Body of pancreas (tissue), 4 donors: ENCODE measurements around the gene DYNC1LI1. TPM values are rescaled to one million over a fixed set of nuclear protein-coding genes. Genes with fewer than 3 reads are reported as not detected.

ENCODE experiments used
- ATAC-seq: fragments of 150-250 bp; one replicate; pipeline ENCODE4 v1.9.1; 2016
- DNase-seq, 4 donors: peaks; one replicate each; pipeline ENCODE4 v3.0.0-alpha.2; 2019
- H3K27ac ChIP-seq, 4 donors: fragments of 200-600 bp; sonication (generic); 1 replicate in 3 of 4; 2 replicates in 1 of 4; pipeline versions ENCODE4 v1.5.1 to v1.6.1; 2016 to 2019; ENCODE audit warnings: mild to moderate bottlenecking in 1 of 4, mixed read lengths in 1 of 4, moderate library complexity in 1 of 4
- H3K27me3 ChIP-seq, 2 donors: fragments of 200-600 bp; sonication (generic); one replicate each; pipeline ENCODE4 v1.6.0; 2016; ENCODE audit warnings: mild to moderate bottlenecking in 1 of 2
- H3K36me3 ChIP-seq, 2 donors: fragments of 200-600 bp; sonication (generic); replicated peaks in 1 of 2; 2 replicates each; pipeline ENCODE4 v1.5.1; 2016; ENCODE audit warnings: low read depth in 2 of 2; ENCODE audit not compliant: insufficient read depth in 1 of 2
- H3K4me1 ChIP-seq: fragments of 200-600 bp; sonication (generic); one replicate; pipeline ENCODE4 v1.6.0; 2016
- H3K4me3 ChIP-seq, 2 donors: fragments of 200-600 bp; sonication (generic); 1 replicate in 1 of 2; 2 replicates in 1 of 2; pipeline ENCODE4 v1.5.1; 2016 to 2019
- H3K9me3 ChIP-seq, 3 donors: fragments of 200-600 bp; sonication (generic); 1 replicate in 2 of 3; 2 replicates in 1 of 3; pipeline ENCODE4 v1.5.1; 2016
- POLR2A ChIP-seq, 3 donors: fragments of 450-650 bp; IDR thresholded peaks; one replicate each; pipeline ENCODE4 v1.6.1; 2016; ENCODE audit warnings: antibody characterized with exemption in 3 of 3, mild to moderate bottlenecking in 2 of 3
- WGBS, 2 donors: methylation state at CpG; one replicate each; pipeline ENCODE4 v1.1.5; 2017; 5-methylcytosine and 5-hydroxymethylcytosine counted together
- intact Hi-C: fragments of 100-400 bp; cut with DNase I; formaldehyde crosslinking; loops from one replicate; pipeline ENCODE4 v1.15.1; 2023
- total RNA-seq, 2 donors: library from RNA; depleted of rRNA; stranded (reverse); fragments of >200 nt; gene quantifications; one replicate each; pipeline ENCODE4 v1.1.0, GENCODE V29; 2016
- TF ChIP-seq, protein P1 (sequence below), 7 experiments: fragments of 450-650 bp in 4 of 7; fragments of 200-600 bp in 3 of 7; sonication (generic) in 3 of 7; IDR thresholded peaks; one replicate each; pipeline ENCODE4 v1.5.1; 2016 to 2019; ENCODE audit warnings: antibody characterized with exemption in 7 of 7

Gene DYNC1LI1
- total RNA-seq, 2 donors from 2014 or later = 7.6 to 16.3 TPM

DNA sequence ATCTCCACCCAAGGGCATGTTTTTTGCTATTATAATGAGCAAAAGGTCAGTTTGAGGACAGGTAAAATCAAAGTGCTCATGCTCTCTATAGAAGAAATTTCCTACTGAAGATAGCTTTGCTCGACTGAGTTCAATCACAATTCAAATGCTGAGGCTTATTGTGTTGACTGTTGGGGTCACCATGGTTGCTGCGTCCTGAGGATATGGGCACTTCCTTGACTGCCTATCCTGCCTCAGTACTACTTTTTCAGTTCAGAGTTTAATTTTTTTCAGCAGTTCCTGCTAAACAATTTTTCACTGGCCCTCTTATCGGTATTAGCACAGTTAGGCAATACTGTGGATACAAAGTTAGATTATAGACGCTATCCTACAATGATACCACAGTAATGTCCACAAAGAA, 64.2 kb downstream of the DYNC1LI1 start:
- H3K27ac ChIP-seq = no peak overlapping the region
- intact Hi-C loops = no loop called here
- no peaks in the 10 kb centered on the region for H3K27me3 ChIP-seq
- TF ChIP-seq, protein P1, sequence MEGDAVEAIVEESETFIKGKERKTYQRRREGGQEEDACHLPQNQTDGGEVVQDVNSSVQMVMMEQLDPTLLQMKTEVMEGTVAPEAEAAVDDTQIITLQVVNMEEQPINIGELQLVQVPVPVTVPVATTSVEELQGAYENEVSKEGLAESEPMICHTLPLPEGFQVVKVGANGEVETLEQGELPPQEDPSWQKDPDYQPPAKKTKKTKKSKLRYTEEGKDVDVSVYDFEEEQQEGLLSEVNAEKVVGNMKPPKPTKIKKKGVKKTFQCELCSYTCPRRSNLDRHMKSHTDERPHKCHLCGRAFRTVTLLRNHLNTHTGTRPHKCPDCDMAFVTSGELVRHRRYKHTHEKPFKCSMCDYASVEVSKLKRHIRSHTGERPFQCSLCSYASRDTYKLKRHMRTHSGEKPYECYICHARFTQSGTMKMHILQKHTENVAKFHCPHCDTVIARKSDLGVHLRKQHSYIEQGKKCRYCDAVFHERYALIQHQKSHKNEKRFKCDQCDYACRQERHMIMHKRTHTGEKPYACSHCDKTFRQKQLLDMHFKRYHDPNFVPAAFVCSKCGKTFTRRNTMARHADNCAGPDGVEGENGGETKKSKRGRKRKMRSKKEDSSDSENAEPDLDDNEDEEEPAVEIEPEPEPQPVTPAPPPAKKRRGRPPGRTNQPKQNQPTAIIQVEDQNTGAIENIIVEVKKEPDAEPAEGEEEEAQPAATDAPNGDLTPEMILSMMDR (IDR thresholded peaks at IDR 0.05) = no peak
- no peak for TF ChIP-seq POLR2A (IDR thresholded peaks at IDR 0.05)
- peaks cover 9% of the 10 kb centered on the region for H3K4me1 ChIP-seq
- DNase-seq (no peak), ATAC-seq (no peak)
- H3K4me3 ChIP-seq = no peak overlapping the region
- H3K36me3 ChIP-seq = no peaks in the 10 kb centered on the region
- 52 to 59% methylated on average over 4 of the region's 4 CpGs for WGBS, 2 donors
- H3K9me3 ChIP-seq = no peaks in the 10 kb centered on the region

- DNase-seq = no peak
- TF ChIP-seq, protein P1 (IDR thresholded peaks at IDR 0.05) = no peak
- no peak for TF ChIP-seq POLR2A (IDR thresholded peaks at IDR 0.05)
- H3K9me3 ChIP-seq = no peaks in the 10 kb centered on the region
- intact Hi-C loops = no loop called here
- H3K27ac ChIP-seq = peak overlapping the region in 3 of 4 donors; percentile 66 to 96 (median 94)
- H3K4me3 ChIP-seq = peak overlapping the region in 1 of 2 donors; percentile 62
- H3K27me3 ChIP-seq = no peaks in the 10 kb centered on the region
- peaks cover 18% of the 10 kb centered on the region for H3K4me1 ChIP-seq
- ATAC-seq = no peak
- WGBS, 2 donors = 1 to 2% methylated on average over 6 of the region's 6 CpGs
- H3K36me3 ChIP-seq = no peaks in the 10 kb centered on the region
Measured at GRCh38 chr3:32502946-32503286, 67.7 kb downstream of the DYNC1LI1 start.

GRCh38 chr3:32502118-32502945, 68.3 kb downstream of the DYNC1LI1 start, which contains the start of gene CMTM6:
Gene CMTM6, minus strand, starts transcription at chr3:32502852. Its CDS starts 107 bp downstream, at chr3:32502745.
- Histone ChIP-seq H3K27me3 (no peaks in the 10 kb centered on the region), H3K27ac (peak within 1 kb of the TSS; percentile 66 to 96 (median 88)), H3K36me3 (no peaks in the 10 kb centered on the region), H3K4me1 (peaks cover 18% of the 10 kb centered on the region), H3K4me3 (peak within 1 kb of the TSS; percentile 40 to 62), H3K9me3 (no peaks in the 10 kb centered on the region)
- peak; percentile 81 to 85 (median 84) for DNase-seq
- peak; percentile 95 for ATAC-seq
- intact Hi-C loops = no loop called here
- whole genome bisulfite sequencing, 2 donors = 0% methylated on average over 23 to 60 of the region's 61 CpGs
- TF ChIP-seq, protein P1 (IDR thresholded peaks at IDR 0.05) = no peak
- TF ChIP-seq POLR2A (IDR thresholded peaks at IDR 0.05) = peak; percentile 35 to 76 (median 72)

- no peaks in the 10 kb centered on the region for H3K36me3 ChIP-seq
- TF ChIP-seq, protein P1 (IDR thresholded peaks at IDR 0.05) = no peak
- no peak for TF ChIP-seq POLR2A (IDR thresholded peaks at IDR 0.05)
- intact Hi-C loops = no loop called here
- no peaks in the 10 kb centered on the region for H3K27me3 ChIP-seq
- ATAC-seq (no peak), DNase-seq (no peak)
- H3K9me3 ChIP-seq = no peaks in the 10 kb centered on the region
- peaks cover 18% of the 10 kb centered on the region for H3K4me1 ChIP-seq
- 10 to 12% methylated on average over 4 of the region's 4 CpGs for WGBS, 2 donors
- peak overlapping the region; percentile 40 to 62 for H3K4me3 ChIP-seq
- peak overlapping the region; percentile 66 to 96 (median 88) for H3K27ac ChIP-seq
Measured at GRCh38 chr3:32501783-32502117, 68.9 kb downstream of the DYNC1LI1 start.
